Measurements from ENCODE around the gene CCBE1. TPM values are rescaled to one million over a fixed set of nuclear protein-coding genes. Genes with fewer than 3 reads are reported as not detected.

The CCBE1 gene
- total and polyA plus RNA-seq, 9 of the 15 experiments (the other 6 are each of a cell fraction or from before 2014, with no cell fraction given) = 0.20 TPM; not detected in 8

- in situ Hi-C loops (cut with MboI) (no loop called here), intact Hi-C loops (cut with micrococcal nuclease) (no loop called here)
- Histone ChIP-seq H3K9ac (ENCODE audit: insufficient read depth in 1 of 2, low read depth in 2 of 2, low read length in 2 of 2) (no peak overlapping the region), H3K4me1 (replicated peaks in 1 of 2; ENCODE audit: control insufficient read depth in 2 of 2, insufficient read depth in 2 of 2, low read length in 2 of 2) (peaks cover 0 to 5% of the 10 kb centered on the region in 2 experiments; a peak in 1 of 5 replicates), H2AFZ (ENCODE audit: low read depth, low read length) (no peak overlapping the region), H3K4me3 (no peak overlapping the region), H4K20me1 (replicated peaks; ENCODE audit: control insufficient read depth, insufficient read depth, low read length) (no peaks in the 10 kb centered on the region), H3K36me3 (ENCODE audit: control insufficient read depth, insufficient read depth, low read length) (no peaks in the 10 kb centered on the region), H3K4me2 (ENCODE audit: insufficient read depth, low read length) (no peak overlapping the region), H3K27ac (ENCODE audit: extremely low read depth, low read depth, low read length) (no peak overlapping the region), H3K79me2 (ENCODE audit: control insufficient read depth, insufficient read depth, low read length) (no peaks in the 10 kb centered on the region), H3K9me3 (replicated peaks; ENCODE audit: control insufficient read depth, insufficient read depth, low read depth, low read length) (no peaks in the 10 kb centered on the region), H3K27me3 (ENCODE audit: control insufficient read depth in 2 of 2, insufficient read depth in 2 of 2, low read length in 2 of 2) (peaks cover 0 to 10% of the 10 kb centered on the region in 2 experiments; a peak in 1 of 5 replicates), H3K9me1 (ENCODE audit: control insufficient read depth, insufficient read depth, low read length) (no peaks in the 10 kb centered on the region)
- BruUV-seq (replicated peaks) = no TSS peak
- DNase-seq (ENCODE audit: extremely low read depth in 1 of 4, low spot score in 3 of 4) = no peak
- ChIA-PET CTCF (ENCODE audit: low intra/inter-chr PET ratio) (no interaction called here), POLR2A (interaction anchor here (1.3 kb wide), 1 partner anchor 12 kb away, joined by 3 read pairs; no protein-coding TSS in a partner anchor)
- no peak for ATAC-seq
- TF ChIP-seq HDGF (IDR thresholded peaks at IDR 0.05) = no peak
- TF ChIP-seq RBBP5 (IDR thresholded peaks at IDR 0.05; ENCODE audit: borderline replicate concordance, insufficient read depth, low read length, poor library complexity, severe bottlenecking) = no peak
- TF ChIP-seq KLF6 (CRISPR knock-in tag; IDR thresholded peaks at IDR 0.05; ENCODE audit: borderline replicate concordance) = no peak
- no peak for TF ChIP-seq RAD21 (CRISPR knock-in tag; conservative IDR thresholded peaks at IDR 0.05 in 1 of 2, IDR thresholded peaks at IDR 0.05 in 1 of 2)
- no peak for FAIRE-seq
- WGBS (ENCODE audit: insufficient coverage, low coverage, missing lambda C conversion rate) = 4% methylated on average over 4 of the region's 4 CpGs
These were observed 5.2 kb downstream of the CCBE1 start for GRCh38 chr18:59691996-59692395.

GRCh38 chr18:59690996-59691395 is 6.2 kb downstream of the CCBE1 start:
- Histone ChIP-seq H3K9me1 (ENCODE audit: control insufficient read depth, insufficient read depth, low read length) (no peaks in the 10 kb centered on the region), H3K4me3 (no peak overlapping the region), H3K36me3 (ENCODE audit: control insufficient read depth, insufficient read depth, low read length) (no peaks in the 10 kb centered on the region), H3K4me2 (ENCODE audit: insufficient read depth, low read length) (no peak overlapping the region), H3K4me1 (replicated peaks in 1 of 2; ENCODE audit: control insufficient read depth in 2 of 2, insufficient read depth in 2 of 2, low read length in 2 of 2) (no peaks in the 10 kb centered on the region), H3K79me2 (ENCODE audit: control insufficient read depth, insufficient read depth, low read length) (no peaks in the 10 kb centered on the region), H3K9ac (ENCODE audit: insufficient read depth in 1 of 2, low read depth in 2 of 2, low read length in 2 of 2) (no peak overlapping the region), H3K27me3 (ENCODE audit: control insufficient read depth in 2 of 2, insufficient read depth in 2 of 2, low read length in 2 of 2) (peaks cover 0 to 5% of the 10 kb centered on the region in 2 experiments; a peak in 1 of 5 replicates), H3K27ac (ENCODE audit: extremely low read depth, low read depth, low read length) (no peak overlapping the region), H2AFZ (ENCODE audit: low read depth, low read length) (no peak overlapping the region), H4K20me1 (replicated peaks; ENCODE audit: control insufficient read depth, insufficient read depth, low read length) (no peaks in the 10 kb centered on the region), H3K9me3 (replicated peaks; ENCODE audit: control insufficient read depth, insufficient read depth, low read depth, low read length) (no peaks in the 10 kb centered on the region)
- DNase-seq (ENCODE audit: extremely low read depth in 1 of 4, low spot score in 3 of 4) (no peak), ATAC-seq (no peak), FAIRE-seq (no peak)
- in situ Hi-C loops (cut with MboI) (no loop called here), intact Hi-C loops (cut with micrococcal nuclease) (no loop called here)
- ChIA-PET POLR2A (interaction anchor here (1.3 kb wide), 1 partner anchor 13 kb away, joined by 3 read pairs; no protein-coding TSS in a partner anchor), CTCF (ENCODE audit: low intra/inter-chr PET ratio) (no interaction called here)
- no peak for TF ChIP-seq POLR2AphosphoS5 (IDR thresholded peaks at IDR 0.05; ENCODE audit: control insufficient read depth, insufficient read depth, low read depth, low read length)
- no peak for TF ChIP-seq AFF4 (CRISPR knock-in tag; IDR thresholded peaks at IDR 0.05)
- no peak for TF ChIP-seq STAG1 (CRISPR knock-in tag; IDR thresholded peaks at IDR 0.05; ENCODE audit: borderline replicate concordance)
- no peak for TF ChIP-seq MCM3 (IDR thresholded peaks at IDR 0.05)
- TF ChIP-seq LCOR (CRISPR knock-in tag; IDR thresholded peaks at IDR 0.05) = no peak
- TF ChIP-seq TARDBP (IDR thresholded peaks at IDR 0.05) = no peak
- TF ChIP-seq KAT7 (CRISPR knock-in tag; IDR thresholded peaks at IDR 0.05; ENCODE audit: borderline replicate concordance) = no peak
- BruUV-seq (replicated peaks) = no TSS peak
